GM12873 (cell line): ENCODE data around the gene SMARCA4.

Experiments
- TF ChIP-seq, protein P1 (sequence below): IDR thresholded peaks from 2 replicates; pipeline ENCODE4 v1.5.1; 2012; ENCODE audit warnings: low read depth, mild to moderate bottlenecking, moderate library complexity, low read length, control low read depth; ENCODE audit not compliant: insufficient read depth; ENCODE audit errors: missing control alignments

Gene SMARCA4

GRCh38 chr19:11059511-11060358 is 98.9 kb downstream of the SMARCA4 start:
- TF ChIP-seq, protein P1, sequence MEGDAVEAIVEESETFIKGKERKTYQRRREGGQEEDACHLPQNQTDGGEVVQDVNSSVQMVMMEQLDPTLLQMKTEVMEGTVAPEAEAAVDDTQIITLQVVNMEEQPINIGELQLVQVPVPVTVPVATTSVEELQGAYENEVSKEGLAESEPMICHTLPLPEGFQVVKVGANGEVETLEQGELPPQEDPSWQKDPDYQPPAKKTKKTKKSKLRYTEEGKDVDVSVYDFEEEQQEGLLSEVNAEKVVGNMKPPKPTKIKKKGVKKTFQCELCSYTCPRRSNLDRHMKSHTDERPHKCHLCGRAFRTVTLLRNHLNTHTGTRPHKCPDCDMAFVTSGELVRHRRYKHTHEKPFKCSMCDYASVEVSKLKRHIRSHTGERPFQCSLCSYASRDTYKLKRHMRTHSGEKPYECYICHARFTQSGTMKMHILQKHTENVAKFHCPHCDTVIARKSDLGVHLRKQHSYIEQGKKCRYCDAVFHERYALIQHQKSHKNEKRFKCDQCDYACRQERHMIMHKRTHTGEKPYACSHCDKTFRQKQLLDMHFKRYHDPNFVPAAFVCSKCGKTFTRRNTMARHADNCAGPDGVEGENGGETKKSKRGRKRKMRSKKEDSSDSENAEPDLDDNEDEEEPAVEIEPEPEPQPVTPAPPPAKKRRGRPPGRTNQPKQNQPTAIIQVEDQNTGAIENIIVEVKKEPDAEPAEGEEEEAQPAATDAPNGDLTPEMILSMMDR = no peak

GRCh38 chr19:11061952-11062351 is 101.1 kb downstream of the SMARCA4 start:
- TF ChIP-seq, protein P1 = no peak

- TF ChIP-seq, protein P1 = no peak
Measured at GRCh38 chr19:11063434-11063833, 102.6 kb downstream of the SMARCA4 start.

GRCh38 chr19:11064831-11065303 is 104.0 kb downstream of the SMARCA4 start:
- TF ChIP-seq, protein P1 = no peak

DNA sequence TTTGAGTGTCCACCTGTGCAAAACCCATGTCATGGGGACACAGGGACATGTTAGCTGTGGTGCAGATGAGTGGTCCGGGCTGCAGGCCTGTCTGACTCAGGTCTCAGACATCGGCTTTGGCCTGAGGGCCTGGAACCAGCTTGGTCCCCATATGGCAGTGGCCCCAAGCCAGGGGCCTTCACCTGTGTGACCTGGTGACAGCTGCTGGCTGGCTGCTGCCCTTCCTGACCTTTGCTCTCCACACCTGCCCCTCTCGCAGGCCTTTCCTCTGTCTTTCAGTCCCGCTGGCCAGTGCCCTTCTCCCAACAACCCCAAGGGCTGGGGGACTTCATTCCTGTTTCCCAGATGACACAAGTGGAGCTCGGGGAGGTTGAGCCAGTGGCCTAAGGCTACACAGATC is 105.5 kb downstream of the SMARCA4 start:
- TF ChIP-seq, protein P1 = no peak

GRCh38 chr19:11067356-11068113 is 106.7 kb downstream of the SMARCA4 start:
- TF ChIP-seq, protein P1 = no peak

DNA sequence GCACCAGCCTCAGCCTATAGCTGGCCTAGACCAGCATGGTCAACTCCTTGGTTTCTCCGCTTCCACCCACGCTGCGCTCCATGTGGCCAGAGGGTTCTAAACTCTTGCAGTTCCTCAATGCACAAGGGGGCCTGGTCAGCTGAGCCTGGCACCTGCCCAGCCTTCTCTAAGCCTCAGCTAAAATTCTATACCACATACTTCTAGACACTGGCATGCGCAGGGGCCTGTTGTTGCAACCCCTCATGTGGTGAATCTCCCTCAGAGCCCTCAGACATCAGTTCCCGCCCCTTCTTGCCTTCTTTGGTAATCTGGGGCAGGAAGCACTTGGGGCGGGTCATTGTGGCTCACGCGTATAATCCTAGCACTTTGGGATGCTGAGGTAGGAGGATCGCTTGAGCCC is 108.7 kb downstream of the SMARCA4 start:
- TF ChIP-seq, protein P1 = no peak
